PFSK-1 (cell line): Measurements from ENCODE around the gene POLE.

Experiments used
- FOXP2 ChIP-seq: optimal IDR thresholded peaks from 2 replicates; pipeline ENCODE3; 2011; ENCODE audit warnings: borderline replicate concordance, control low read depth, inconsistent platforms; ENCODE audit not compliant: insufficient read depth; ENCODE audit errors: extremely low read length, extremely low read depth
- POLR2AphosphoS5 ChIP-seq: IDR thresholded peaks from 2 replicates; pipeline ENCODE4 v1.6.1; 2012; ENCODE audit warnings: low read depth, mild to moderate bottlenecking, control low read depth, low read length, moderate library complexity
- REST ChIP-seq, 2 experiments: IDR thresholded peaks; 2 replicates each; pipeline versions ENCODE4 v1.6.1 to v1.8.0; 2011 to 2012; ENCODE audit warnings: low read depth in 2 of 2, low read length in 2 of 2, control low read depth in 1 of 2, inconsistent platforms in 1 of 2, mild to moderate bottlenecking in 1 of 2, moderate library complexity in 1 of 2; ENCODE audit not compliant: insufficient read depth in 1 of 2
- SIN3A ChIP-seq: IDR thresholded peaks from 2 replicates; pipeline ENCODE4 v1.6.1; 2012; ENCODE audit warnings: mild to moderate bottlenecking, low read length, moderate library complexity, borderline replicate concordance; ENCODE audit not compliant: insufficient read depth
- TAF1 ChIP-seq: IDR thresholded peaks from 2 replicates; pipeline ENCODE4 v1.6.1; 2012; ENCODE audit warnings: low read length, control low read depth, borderline replicate concordance; ENCODE audit not compliant: insufficient read depth

POLE gene

GRCh38 chr12:132583736-132584135 lies 103.4 kb downstream of the POLE start:
- TF ChIP-seq TAF1: no peak
- TF ChIP-seq SIN3A: no peak
- no peak for TF ChIP-seq REST (IDR thresholded peaks at IDR 0.05; ENCODE audit: insufficient read depth in 1 of 2, low read depth in 2 of 2, low read length in 2 of 2)
- no peak for TF ChIP-seq POLR2AphosphoS5
- TF ChIP-seq FOXP2: no peak

GRCh38 chr12:132583411-132583710 lies 103.8 kb downstream of the POLE start:
- TF ChIP-seq REST (IDR thresholded peaks at IDR 0.05; ENCODE audit: insufficient read depth in 1 of 2, low read depth in 2 of 2, low read length in 2 of 2): no peak
- no peak for TF ChIP-seq SIN3A
- no peak for TF ChIP-seq TAF1
- no peak for TF ChIP-seq FOXP2
- TF ChIP-seq POLR2AphosphoS5: no peak

- TF ChIP-seq TAF1: no peak
- no peak for TF ChIP-seq POLR2AphosphoS5
- no peak for TF ChIP-seq SIN3A
- TF ChIP-seq REST (IDR thresholded peaks at IDR 0.05; ENCODE audit: insufficient read depth in 1 of 2, low read depth in 2 of 2, low read length in 2 of 2): no peak
- TF ChIP-seq FOXP2: no peak
These were observed 104.3 kb downstream of the POLE start for GRCh38 chr12:132582582-132583410.

- no peak for TF ChIP-seq TAF1
- no peak for TF ChIP-seq POLR2AphosphoS5
- no peak for TF ChIP-seq FOXP2
- TF ChIP-seq REST (IDR thresholded peaks at IDR 0.05; ENCODE audit: insufficient read depth in 1 of 2, low read depth in 2 of 2, low read length in 2 of 2): no peak
- no peak for TF ChIP-seq SIN3A
These were observed 105.1 kb downstream of the POLE start for GRCh38 chr12:132582058-132582420.
